ENCODE measurements around the gene TOP2A. TPM values are rescaled to one million over a fixed set of nuclear protein-coding genes. Genes with fewer than 3 reads are reported as not detected.

TOP2A gene
- total and polyA plus RNA-seq, 9 of the 15 experiments (the other 6 are each of a cell fraction or from before 2014, with no cell fraction given): 133 to 347 (median 259) TPM

DNA sequence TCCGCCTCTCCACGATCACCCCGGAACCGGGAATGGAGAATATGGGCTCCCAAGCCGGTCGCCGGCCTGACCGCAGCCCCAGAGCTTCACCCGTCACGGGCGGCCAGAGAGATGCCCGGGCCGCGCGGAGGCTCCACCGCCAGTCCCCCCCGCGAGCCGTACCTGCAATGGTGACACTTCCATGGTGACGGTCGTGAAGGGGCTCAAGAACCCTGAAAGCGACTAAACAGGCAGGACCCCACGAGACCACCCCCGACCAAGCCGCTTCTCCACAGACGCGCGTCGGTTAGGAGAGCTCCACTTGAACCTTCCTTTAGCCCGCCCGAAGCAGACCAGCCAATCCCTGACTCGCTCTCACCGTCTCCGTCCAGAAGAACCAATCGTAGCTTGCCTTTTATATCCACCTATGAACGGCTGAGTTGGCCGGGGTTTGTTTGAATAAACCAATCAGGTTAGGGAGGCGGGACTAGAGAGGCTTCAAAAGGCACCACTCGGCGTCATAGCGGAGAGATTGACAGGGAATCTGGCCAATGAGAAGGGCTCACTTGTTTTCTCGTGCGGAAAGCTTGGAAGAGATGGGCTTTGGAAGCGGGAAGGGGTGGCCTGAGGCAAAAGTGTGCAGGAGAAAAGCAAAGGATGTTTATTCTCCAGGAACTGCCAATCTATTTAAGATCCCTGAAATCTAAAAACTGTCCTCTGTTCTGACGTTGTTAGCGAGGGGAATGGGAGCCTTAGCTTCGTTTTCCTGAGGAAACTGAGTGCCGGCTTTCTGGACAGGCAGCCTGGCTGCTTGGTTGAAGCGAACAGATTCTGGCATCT, at the start of gene TOP2A (continued):
- TF ChIP-seq, protein P1, sequence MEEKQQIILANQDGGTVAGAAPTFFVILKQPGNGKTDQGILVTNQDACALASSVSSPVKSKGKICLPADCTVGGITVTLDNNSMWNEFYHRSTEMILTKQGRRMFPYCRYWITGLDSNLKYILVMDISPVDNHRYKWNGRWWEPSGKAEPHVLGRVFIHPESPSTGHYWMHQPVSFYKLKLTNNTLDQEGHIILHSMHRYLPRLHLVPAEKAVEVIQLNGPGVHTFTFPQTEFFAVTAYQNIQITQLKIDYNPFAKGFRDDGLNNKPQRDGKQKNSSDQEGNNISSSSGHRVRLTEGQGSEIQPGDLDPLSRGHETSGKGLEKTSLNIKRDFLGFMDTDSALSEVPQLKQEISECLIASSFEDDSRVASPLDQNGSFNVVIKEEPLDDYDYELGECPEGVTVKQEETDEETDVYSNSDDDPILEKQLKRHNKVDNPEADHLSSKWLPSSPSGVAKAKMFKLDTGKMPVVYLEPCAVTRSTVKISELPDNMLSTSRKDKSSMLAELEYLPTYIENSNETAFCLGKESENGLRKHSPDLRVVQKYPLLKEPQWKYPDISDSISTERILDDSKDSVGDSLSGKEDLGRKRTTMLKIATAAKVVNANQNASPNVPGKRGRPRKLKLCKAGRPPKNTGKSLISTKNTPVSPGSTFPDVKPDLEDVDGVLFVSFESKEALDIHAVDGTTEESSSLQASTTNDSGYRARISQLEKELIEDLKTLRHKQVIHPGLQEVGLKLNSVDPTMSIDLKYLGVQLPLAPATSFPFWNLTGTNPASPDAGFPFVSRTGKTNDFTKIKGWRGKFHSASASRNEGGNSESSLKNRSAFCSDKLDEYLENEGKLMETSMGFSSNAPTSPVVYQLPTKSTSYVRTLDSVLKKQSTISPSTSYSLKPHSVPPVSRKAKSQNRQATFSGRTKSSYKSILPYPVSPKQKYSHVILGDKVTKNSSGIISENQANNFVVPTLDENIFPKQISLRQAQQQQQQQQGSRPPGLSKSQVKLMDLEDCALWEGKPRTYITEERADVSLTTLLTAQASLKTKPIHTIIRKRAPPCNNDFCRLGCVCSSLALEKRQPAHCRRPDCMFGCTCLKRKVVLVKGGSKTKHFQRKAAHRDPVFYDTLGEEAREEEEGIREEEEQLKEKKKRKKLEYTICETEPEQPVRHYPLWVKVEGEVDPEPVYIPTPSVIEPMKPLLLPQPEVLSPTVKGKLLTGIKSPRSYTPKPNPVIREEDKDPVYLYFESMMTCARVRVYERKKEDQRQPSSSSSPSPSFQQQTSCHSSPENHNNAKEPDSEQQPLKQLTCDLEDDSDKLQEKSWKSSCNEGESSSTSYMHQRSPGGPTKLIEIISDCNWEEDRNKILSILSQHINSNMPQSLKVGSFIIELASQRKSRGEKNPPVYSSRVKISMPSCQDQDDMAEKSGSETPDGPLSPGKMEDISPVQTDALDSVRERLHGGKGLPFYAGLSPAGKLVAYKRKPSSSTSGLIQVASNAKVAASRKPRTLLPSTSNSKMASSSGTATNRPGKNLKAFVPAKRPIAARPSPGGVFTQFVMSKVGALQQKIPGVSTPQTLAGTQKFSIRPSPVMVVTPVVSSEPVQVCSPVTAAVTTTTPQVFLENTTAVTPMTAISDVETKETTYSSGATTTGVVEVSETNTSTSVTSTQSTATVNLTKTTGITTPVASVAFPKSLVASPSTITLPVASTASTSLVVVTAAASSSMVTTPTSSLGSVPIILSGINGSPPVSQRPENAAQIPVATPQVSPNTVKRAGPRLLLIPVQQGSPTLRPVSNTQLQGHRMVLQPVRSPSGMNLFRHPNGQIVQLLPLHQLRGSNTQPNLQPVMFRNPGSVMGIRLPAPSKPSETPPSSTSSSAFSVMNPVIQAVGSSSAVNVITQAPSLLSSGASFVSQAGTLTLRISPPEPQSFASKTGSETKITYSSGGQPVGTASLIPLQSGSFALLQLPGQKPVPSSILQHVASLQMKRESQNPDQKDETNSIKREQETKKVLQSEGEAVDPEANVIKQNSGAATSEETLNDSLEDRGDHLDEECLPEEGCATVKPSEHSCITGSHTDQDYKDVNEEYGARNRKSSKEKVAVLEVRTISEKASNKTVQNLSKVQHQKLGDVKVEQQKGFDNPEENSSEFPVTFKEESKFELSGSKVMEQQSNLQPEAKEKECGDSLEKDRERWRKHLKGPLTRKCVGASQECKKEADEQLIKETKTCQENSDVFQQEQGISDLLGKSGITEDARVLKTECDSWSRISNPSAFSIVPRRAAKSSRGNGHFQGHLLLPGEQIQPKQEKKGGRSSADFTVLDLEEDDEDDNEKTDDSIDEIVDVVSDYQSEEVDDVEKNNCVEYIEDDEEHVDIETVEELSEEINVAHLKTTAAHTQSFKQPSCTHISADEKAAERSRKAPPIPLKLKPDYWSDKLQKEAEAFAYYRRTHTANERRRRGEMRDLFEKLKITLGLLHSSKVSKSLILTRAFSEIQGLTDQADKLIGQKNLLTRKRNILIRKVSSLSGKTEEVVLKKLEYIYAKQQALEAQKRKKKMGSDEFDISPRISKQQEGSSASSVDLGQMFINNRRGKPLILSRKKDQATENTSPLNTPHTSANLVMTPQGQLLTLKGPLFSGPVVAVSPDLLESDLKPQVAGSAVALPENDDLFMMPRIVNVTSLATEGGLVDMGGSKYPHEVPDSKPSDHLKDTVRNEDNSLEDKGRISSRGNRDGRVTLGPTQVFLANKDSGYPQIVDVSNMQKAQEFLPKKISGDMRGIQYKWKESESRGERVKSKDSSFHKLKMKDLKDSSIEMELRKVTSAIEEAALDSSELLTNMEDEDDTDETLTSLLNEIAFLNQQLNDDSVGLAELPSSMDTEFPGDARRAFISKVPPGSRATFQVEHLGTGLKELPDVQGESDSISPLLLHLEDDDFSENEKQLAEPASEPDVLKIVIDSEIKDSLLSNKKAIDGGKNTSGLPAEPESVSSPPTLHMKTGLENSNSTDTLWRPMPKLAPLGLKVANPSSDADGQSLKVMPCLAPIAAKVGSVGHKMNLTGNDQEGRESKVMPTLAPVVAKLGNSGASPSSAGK (IDR thresholded peaks at IDR 0.05): peak; percentile 88
- TF ChIP-seq, protein P2, sequence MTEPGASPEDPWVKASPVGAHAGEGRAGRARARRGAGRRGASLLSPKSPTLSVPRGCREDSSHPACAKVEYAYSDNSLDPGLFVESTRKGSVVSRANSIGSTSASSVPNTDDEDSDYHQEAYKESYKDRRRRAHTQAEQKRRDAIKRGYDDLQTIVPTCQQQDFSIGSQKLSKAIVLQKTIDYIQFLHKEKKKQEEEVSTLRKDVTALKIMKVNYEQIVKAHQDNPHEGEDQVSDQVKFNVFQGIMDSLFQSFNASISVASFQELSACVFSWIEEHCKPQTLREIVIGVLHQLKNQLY (CRISPR knock-in tag; conservative IDR thresholded peaks at IDR 0.05): no peak
- TF ChIP-seq ZFP36 (IDR thresholded peaks at IDR 0.05; ENCODE audit: low read depth, low read length, partially characterized antibody) (peak; percentile 18), ZNF41 (CRISPR knock-in tag; conservative IDR thresholded peaks at IDR 0.05) (no peak), EZH2 (IDR thresholded peaks at IDR 0.05; ENCODE audit: borderline replicate concordance, low read depth, low read length) (no peak), PHB (CRISPR knock-in tag; IDR thresholded peaks at IDR 0.05) (no peak)
- TF ChIP-seq, protein P3, sequence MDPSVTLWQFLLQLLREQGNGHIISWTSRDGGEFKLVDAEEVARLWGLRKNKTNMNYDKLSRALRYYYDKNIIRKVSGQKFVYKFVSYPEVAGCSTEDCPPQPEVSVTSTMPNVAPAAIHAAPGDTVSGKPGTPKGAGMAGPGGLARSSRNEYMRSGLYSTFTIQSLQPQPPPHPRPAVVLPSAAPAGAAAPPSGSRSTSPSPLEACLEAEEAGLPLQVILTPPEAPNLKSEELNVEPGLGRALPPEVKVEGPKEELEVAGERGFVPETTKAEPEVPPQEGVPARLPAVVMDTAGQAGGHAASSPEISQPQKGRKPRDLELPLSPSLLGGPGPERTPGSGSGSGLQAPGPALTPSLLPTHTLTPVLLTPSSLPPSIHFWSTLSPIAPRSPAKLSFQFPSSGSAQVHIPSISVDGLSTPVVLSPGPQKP (CRISPR knock-in tag; IDR thresholded peaks at IDR 0.05): no peak
- TF ChIP-seq, protein P4, sequence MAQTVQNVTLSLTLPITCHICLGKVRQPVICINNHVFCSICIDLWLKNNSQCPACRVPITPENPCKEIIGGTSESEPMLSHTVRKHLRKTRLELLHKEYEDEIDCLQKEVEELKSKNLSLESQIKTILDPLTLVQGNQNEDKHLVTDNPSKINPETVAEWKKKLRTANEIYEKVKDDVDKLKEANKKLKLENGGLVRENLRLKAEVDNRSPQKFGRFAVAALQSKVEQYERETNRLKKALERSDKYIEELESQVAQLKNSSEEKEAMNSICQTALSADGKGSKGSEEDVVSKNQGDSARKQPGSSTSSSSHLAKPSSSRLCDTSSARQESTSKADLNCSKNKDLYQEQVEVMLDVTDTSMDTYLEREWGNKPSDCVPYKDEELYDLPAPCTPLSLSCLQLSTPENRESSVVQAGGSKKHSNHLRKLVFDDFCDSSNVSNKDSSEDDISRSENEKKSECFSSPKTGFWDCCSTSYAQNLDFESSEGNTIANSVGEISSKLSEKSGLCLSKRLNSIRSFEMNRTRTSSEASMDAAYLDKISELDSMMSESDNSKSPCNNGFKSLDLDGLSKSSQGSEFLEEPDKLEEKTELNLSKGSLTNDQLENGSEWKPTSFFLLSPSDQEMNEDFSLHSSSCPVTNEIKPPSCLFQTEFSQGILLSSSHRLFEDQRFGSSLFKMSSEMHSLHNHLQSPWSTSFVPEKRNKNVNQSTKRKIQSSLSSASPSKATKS (CRISPR knock-in tag; IDR thresholded peaks at IDR 0.05): no peak
- TF ChIP-seq, protein P5, sequence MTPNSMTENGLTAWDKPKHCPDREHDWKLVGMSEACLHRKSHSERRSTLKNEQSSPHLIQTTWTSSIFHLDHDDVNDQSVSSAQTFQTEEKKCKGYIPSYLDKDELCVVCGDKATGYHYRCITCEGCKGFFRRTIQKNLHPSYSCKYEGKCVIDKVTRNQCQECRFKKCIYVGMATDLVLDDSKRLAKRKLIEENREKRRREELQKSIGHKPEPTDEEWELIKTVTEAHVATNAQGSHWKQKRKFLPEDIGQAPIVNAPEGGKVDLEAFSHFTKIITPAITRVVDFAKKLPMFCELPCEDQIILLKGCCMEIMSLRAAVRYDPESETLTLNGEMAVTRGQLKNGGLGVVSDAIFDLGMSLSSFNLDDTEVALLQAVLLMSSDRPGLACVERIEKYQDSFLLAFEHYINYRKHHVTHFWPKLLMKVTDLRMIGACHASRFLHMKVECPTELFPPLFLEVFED (CRISPR knock-in tag; conservative IDR thresholded peaks at IDR 0.05): no peak
